Activated CD4-positive, alpha-beta T cell treated with anti-CD3 and anti-CD28 coated beads, Interleukin-10, Interleukin-2, amounts not matched to agents 100 ng/mL and 50 ng/mL, durations not matched to agents 16 hours and 8 hours (primary cell): Measurements from ENCODE around the gene HECTD1.
"Not testable (repeated sequence)": the region's sequence is repeated elsewhere in the genome, so short reads cannot be mapped to it uniquely, and the experiment has no call there.

Source experiments
- DNase-seq: peaks from one replicate; pipeline ENCODE4 v3.0.0-alpha.2; 2020

Gene HECTD1

GRCh38 chr14:31192544-31192943 lies 15.0 kb downstream of the HECTD1 start:
- not testable (repeated sequence) for DNase-seq

- DNase-seq, result no peak
These were observed 16.8 kb downstream of the HECTD1 start for GRCh38 chr14:31190717-31191263.

DNA sequence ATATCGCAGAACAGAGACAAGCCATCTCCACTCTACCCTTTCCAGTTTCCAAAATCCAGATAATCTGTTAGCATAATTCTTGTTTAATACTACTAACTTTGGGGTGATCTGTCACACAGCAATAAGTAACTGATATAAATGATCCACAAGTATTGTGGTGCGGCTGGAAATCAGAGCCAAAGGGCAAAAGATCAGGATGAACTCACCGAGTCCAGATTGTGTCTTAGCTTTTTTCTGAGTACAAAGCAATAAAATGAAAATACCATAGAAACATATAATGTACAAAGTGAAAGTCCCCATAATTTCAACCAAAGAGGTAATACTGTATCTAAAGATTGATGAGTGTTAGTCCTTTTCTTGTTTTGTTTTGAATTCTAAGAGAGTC lies 17.4 kb downstream of the HECTD1 start:
- DNase-seq, result no peak

DNA sequence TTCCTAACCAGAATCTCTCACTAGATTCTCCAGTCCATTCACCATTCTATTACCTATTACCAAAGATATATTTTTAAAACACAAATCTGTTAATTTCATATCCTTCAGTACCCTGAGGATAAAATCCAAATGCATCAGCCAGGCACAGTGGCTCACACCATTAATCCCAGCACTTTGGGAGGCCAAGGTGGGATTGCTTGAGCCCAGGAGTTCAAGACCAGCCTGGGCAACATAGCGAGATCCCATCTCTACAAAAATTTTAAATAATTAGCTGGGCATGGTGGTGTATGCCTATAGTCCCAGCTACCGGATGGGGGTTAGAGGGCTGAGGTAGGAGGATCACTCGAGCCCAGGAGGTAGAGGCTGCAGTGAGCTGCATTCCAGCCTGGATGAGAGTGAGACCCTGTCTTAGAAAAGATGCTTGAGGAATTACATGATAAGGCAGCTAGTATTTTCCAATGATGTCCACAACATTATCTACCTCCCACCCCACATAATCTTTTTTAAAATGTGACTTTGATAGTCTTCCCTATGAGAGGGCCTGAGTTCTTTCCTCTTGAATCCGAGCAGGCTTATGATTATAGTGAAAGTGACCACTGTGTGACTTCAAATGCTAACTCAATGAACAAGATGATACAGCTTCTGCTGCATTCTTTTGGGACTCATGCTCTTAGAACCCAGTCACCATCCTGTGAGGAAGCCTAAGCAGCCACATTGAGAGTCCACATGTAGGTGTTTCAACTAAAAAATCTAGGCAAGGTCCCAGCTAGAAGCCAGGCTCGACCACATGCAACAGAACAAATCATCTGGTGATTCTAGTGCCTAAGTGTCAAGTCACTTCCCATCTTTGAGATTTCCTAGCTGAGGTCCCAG lies 18.0 kb downstream of the HECTD1 start:
- no peak for DNase-seq

GRCh38 chr14:31188744-31189143 lies 18.8 kb downstream of the HECTD1 start:
- DNase-seq, result no peak

- not testable (repeated sequence) for DNase-seq
These were observed 25.6 kb downstream of the HECTD1 start for GRCh38 chr14:31182016-31182415.

DNA sequence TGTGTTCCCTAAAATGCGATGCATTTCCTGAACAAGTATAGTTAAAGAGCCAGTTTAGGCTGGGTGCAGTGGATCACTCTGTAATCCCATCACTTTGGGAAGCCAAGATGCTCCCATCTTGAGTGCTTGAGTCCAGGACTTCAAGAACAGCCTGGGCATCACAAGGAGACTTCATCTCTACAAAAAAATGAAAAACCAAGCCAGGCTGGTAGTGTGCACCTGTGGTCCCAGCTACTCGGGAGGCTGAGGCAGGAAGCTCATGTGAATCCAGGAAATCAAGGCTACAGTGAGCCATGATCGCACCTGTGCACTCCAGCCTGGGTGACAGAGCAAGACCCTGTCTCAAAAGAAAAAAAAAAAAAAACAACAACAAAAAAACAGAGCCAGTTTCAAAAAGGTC lies 26.3 kb downstream of the HECTD1 start:
- no peak for DNase-seq

DNA sequence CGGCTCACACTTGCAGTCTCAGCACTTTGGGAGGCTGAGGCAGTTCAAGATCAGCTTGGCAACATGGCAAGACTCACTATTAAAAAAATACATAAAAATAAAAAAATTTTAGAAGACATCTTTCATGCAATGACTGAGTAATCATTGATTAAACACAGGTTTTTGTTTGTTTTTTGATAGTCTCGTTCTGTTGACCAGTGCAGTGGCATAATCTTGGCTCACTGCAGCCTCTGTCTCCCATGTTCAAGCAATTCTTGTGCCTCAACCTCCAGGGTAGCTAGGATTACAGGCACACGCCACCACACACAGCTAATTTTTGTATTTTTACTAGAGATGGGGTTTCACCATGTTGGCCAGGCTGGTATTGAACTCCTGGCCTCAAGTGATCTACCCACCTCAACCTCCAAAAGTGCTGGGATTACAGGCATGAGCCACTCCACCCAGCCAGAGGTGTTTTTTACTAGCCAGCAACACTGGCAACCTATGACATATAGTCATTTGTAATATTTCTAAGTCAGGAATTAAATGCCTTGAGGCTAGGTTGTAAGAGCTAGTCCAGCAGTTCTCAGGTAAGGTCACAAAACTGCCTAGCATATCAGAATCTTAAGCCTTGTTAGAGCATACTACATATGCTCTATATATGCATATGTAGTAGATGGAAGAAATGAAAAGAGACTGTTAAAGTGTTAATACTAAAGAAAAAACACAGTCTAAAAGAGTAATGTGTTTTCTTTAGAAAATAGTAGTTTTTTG lies 27.1 kb downstream of the HECTD1 start:
- DNase-seq, result no peak

- no peak for DNase-seq
These were observed 33.2 kb downstream of the HECTD1 start for GRCh38 chr14:31174433-31174832.

DNA sequence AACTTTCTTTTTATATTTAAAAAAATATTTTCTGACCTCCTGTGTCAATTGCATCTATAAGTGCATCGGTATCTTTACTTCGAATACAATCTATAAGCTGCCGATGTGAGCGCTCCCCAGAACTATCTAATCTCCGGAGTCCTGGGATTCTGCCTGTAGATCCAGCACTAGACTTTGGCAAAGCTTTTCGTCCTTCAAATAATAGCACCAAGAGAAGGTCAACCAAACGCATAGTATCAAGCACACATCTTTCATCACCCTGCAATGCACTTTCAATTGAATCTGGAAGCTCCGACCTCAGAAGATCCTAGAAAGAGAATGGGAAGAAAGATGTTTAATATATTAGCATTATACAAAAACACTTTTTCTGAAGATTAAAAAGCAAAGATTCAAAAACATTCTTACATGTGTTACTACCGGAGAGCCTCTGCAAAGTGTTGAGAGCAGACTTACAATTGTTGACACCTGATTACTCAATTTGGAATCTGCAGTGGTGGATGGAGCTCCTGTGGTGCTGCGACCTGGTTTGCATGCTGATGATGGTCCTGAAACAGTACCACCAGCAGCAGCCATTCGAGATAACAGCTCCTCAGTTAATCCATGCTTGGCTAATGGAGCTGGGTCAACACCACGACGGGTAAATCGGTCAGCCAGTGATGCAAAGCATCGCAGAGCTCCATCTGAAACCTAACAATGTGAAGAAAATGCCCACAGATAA lies 34.3 kb downstream of the HECTD1 start:
- DNase-seq, result no peak

DNA sequence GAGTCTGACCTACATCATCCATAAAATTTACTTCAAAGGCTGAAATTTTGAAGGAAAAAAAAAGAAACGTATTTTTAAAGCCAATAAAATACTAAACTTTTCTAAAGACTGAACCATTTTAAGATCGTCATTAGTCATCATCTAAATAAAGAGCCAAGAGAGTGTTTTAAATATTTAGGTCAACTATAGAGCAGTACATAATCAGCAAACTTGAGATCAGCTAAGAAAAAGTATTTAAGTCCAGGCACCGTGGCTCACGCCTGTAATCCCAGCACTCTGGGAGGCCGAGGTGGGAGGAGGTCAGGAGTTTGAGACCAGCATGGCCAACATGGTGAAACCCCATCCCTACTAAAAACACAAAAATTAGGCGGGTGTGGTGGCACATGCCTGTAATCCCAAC lies 35.5 kb downstream of the HECTD1 start:
- no peak for DNase-seq

GRCh38 chr14:31170411-31170810 lies 37.2 kb downstream of the HECTD1 start:
- no peak for DNase-seq

DNA sequence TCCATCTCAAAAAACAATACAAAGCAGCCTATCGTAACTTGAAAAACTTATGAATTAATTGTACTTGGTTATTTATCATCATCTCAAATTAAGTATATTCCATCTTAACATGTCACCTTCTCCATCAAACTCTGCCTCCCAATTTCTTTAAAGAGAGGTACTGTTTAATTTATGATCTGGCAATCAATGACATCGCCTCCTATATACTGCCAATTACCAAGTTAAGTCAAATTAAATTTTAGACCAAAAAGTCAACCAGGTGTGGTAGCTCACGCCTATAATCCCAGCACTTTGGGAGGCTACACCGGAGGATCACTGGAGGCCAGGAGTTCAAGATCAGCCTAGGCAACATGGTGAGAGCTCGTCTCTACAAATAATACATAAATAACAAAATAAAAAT lies 37.7 kb downstream of the HECTD1 start:
- no peak for DNase-seq

DNA sequence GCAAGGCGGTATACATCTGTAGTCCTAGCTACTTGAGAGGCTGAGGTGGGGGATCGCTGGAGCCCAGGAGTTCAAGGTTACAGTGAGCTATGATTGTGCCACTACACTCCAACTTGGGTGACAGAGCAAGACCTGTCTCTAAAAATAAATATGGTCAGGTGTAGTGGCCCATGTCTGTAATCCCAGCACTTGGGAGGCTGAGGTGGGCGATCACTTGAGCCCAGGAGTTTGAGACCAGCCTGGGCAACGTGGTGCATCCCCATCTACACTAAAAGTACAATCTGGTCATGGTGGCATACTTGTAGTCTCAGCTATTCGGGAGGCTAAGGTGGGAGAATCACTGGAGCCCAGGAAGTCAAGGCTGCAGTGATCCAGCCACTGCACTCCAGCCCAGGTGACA lies 40.6 kb downstream of the HECTD1 start:
- no peak for DNase-seq

- no peak for DNase-seq
These were observed 41.4 kb downstream of the HECTD1 start for GRCh38 chr14:31166271-31166561.

DNA sequence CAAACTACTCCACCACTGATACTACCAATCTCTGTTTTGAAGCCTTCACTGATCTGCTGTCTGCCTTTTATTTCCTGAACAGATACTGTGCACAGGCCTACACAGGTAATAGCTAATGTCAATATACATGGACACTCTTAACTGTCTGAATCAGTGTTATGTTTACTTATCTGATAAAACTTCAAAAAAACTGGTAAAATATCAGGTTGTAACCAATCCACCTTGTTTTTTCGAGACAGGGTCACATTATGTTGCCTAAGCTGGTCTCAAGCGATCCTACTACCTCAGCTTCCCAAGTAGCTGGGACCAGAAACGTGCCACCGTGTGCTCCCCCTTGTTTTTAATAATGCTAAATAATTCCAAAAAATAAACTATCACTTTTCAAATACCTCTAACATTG lies 43.5 kb downstream of the HECTD1 start:
- DNase-seq, result no peak

- DNase-seq, result no peak
These were observed 44.5 kb downstream of the HECTD1 start for GRCh38 chr14:31162910-31163649.

GRCh38 chr14:31161274-31161673 lies 46.3 kb downstream of the HECTD1 start:
- DNase-seq, result no peak

DNA sequence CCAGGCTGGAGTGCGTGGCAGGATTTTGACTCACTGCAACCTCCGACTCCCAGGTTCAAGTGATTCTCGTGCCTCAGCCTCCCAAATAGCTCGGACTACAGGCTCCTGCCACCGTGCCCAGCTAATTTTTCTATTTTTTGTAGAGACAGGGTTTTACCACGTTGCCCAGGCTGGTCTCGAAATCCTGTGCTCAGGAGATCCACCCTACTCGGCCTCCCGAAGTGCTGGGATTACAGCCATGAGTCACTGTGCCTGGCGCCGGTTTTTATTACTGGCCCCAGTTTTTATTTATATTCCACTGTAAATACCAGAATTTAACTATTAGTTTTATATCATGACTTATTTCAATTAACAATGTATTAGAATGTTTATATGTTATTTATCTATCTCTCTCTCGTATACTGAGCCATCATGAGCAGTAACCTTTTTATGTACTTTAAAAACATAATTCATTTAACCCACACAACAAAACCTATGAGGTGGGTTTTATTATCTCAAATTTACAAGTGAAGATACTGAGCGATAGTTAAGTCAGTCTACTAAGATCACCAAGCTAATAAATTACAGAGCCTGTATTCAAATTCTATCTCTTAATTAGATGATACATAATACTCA lies 47.8 kb downstream of the HECTD1 start:
- DNase-seq, result no peak

- no peak for DNase-seq
These were observed 52.6 kb downstream of the HECTD1 start for GRCh38 chr14:31154956-31155355.

DNA sequence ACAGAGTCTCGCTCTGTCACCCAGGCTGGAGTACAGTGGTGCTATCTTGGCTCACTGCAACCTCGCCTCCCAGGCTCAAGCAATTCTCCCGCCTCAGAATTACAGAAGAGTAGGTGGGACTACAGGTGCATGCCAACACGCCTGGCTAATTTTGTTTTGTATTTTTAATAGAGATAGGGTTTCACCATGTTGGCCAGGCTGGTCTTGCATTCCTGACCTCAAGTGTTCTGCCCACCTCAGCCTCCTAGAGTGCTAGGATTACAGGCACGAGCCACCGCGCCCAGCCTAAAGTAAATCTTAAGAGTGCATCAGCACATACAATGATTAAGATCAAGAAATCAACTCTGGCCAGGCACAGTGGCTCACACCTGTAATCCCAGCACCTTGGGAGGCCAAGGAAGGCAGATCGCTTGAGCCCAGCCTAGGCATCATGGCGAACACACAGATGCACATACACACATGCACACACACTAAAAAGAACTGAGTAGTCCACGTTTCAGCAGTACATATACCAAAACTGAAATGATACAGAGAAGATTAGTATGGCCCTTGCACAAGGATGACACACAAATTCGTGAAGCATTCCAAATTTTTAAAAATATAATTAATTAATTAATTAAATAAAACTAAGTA lies 65.0 kb downstream of the HECTD1 start:
- DNase-seq, result no peak

DNA sequence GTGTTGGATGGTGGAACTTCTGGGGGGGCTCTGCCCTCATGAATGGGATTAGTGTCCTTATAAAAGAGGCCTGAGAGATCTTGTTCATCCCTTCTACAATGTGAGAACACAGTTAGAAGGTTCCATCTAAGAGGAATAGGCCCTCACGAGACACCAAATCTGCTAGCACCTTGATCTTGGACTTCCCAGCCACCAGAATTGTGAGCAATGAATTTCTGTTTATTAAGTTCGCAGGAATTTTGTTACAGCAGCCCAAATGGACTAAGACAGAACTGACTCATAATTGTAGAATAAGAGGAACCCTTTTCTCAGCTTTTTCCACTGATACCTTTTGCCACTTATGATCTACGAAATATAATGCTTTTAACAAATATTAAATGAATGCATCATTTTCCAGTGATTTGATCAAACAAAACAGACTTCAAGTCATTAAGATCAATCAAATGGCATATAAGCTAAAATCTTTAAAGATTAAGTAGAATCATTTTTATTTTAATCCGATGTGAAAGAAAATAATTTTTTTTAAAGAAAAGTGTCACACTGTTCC lies 68.2 kb downstream of the HECTD1 start:
- DNase-seq, result no peak
